Activated naive CD4-positive, alpha-beta T cell treated with Interleukin-2 at 50 U/mL for 16 hours (primary cell): ENCODE measurements around the gene SCN1B.
"Not testable (repeated sequence)": the region's sequence is repeated elsewhere in the genome, so short reads cannot be mapped to it uniquely, and the experiment has no call there.

Experiments
- DNase-seq: peaks from one replicate; pipeline ENCODE4 v3.0.0-alpha.2; 2020

SCN1B gene

GRCh38 chr19:35002037-35002535 is 28.2 kb upstream of the SCN1B start:
- no peak for DNase-seq

GRCh38 chr19:35004517-35005255 is 25.6 kb upstream of the SCN1B start:
- no peak for DNase-seq

- DNase-seq: no peak
These were observed 24.9 kb upstream of the SCN1B start for GRCh38 chr19:35005256-35005977.

GRCh38 chr19:35006007-35006341 is 24.3 kb upstream of the SCN1B start:
- DNase-seq: not testable (repeated sequence)

GRCh38 chr19:35006342-35006998 is 23.8 kb upstream of the SCN1B start:
- DNase-seq: no peak

- DNase-seq: no peak
These were observed 23.3 kb upstream of the SCN1B start for GRCh38 chr19:35006999-35007365.

GRCh38 chr19:35007427-35007826 is 22.8 kb upstream of the SCN1B start:
- DNase-seq: not testable (repeated sequence)

- DNase-seq: no peak
These were observed 21.4 kb upstream of the SCN1B start for GRCh38 chr19:35008891-35009341.

GRCh38 chr19:35009424-35010415 is 20.6 kb upstream of the SCN1B start:
- DNase-seq: no peak

- DNase-seq: no peak
These were observed 19.1 kb upstream of the SCN1B start for GRCh38 chr19:35011091-35011689.

GRCh38 chr19:35011737-35012682 is 18.3 kb upstream of the SCN1B start:
- no peak for DNase-seq

GRCh38 chr19:35013041-35013819 is 17.0 kb upstream of the SCN1B start:
- DNase-seq: peak; percentile 84

- peak; percentile 58 for DNase-seq
These were observed 16.2 kb upstream of the SCN1B start for GRCh38 chr19:35013820-35014754.

GRCh38 chr19:35014774-35015173 is 15.5 kb upstream of the SCN1B start:
- not testable (repeated sequence) for DNase-seq

- no peak for DNase-seq
These were observed 14.9 kb upstream of the SCN1B start for GRCh38 chr19:35015270-35015953.

- no peak for DNase-seq
These were observed 14.3 kb upstream of the SCN1B start for GRCh38 chr19:35015954-35016351.

- DNase-seq: no peak
These were observed 12.8 kb upstream of the SCN1B start for GRCh38 chr19:35017507-35017906.

GRCh38 chr19:35018379-35018778 is 11.9 kb upstream of the SCN1B start:
- DNase-seq: no peak
